ENCODE results near the gene COL17A1.

The COL17A1 gene

GRCh38 chr10:104028823-104029520, 56.7 kb downstream of the COL17A1 start:
- H3K27ac ChIP-seq, result no peak overlapping the region
- no peak for TF ChIP-seq CTCF (conservative IDR thresholded peaks at IDR 0.05; ENCODE audit: low read depth)
- CTCF ChIA-PET, result interaction anchor here (0.5 to 1.5 kb wide), 6 partner anchors 23 to 141 kb away, joined by 3 to 9 read pairs (median 4); partner anchors contain the start of gene SFR1
- DNase-seq (ENCODE audit: low spot score), result no peak
- POLR2A ChIA-PET (ENCODE audit: low non-redundant PET), result no interaction called here

DNA sequence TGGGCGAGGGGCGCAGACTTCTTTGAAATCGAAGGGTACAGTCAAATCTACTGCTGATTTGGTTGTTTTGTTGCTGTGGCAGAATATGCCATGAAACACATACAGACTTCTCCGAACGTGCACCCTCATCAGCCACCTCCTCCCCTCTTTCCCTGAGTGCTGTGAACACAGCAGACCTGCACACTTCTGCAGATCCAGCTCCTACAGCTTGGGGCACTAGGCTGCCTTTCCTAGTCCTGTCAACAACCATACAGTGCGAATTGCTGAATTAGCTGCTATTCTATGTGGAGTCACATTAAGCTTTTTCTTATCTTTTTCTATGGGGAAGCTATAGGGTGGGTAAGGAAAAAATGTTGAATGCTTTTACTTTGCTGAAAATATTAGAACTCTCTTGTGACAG, 57.5 kb downstream of the COL17A1 start:
- peak; percentile 60 for DNase-seq (ENCODE audit: low spot score)
- ChIA-PET POLR2A (ENCODE audit: low non-redundant PET) (no interaction called here), CTCF (interaction anchor here (0.5 to 1.3 kb wide), 5 partner anchors 22 to 140 kb away, joined by 3 to 9 read pairs (median 5); partner anchors contain the start of gene SFR1)
- peak overlapping the region; percentile 43; the same call in 1 of the 2 replicates for H3K27ac ChIP-seq
- TF ChIP-seq CTCF (conservative IDR thresholded peaks at IDR 0.05; ENCODE audit: low read depth), result peak; percentile 42

DNA sequence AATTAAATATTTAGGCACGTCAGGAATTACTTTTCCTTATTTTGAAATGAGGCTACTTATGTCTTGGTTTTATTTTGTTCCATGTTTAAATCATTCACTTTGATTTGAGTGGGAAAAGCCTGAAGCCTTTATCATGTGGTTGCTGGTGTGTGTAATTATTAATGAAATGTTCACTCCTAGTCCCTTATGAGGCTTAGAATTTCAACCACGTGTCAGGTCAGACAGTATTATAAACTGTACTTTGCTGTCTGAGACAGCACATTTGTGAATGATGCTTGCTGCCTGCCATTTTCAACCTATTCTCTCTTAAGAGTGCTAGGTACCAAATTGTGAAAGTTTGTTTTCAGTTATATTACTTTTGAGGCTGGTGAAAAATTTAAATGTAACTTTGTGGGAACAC, 58.9 kb downstream of the COL17A1 start:
- ChIA-PET POLR2A (ENCODE audit: low non-redundant PET) (no interaction called here), CTCF (no interaction called here)
- no peak overlapping the region for H3K27ac ChIP-seq
- no peak for DNase-seq (ENCODE audit: low spot score)
- no peak for TF ChIP-seq CTCF (conservative IDR thresholded peaks at IDR 0.05; ENCODE audit: low read depth)

GRCh38 chr10:104025524-104025923, 60.2 kb downstream of the COL17A1 start:
- POLR2A ChIA-PET (ENCODE audit: low non-redundant PET), result no interaction called here
- TF ChIP-seq CTCF (conservative IDR thresholded peaks at IDR 0.05; ENCODE audit: low read depth), result no peak
- no peak overlapping the region for H3K27ac ChIP-seq
- no peak for DNase-seq (ENCODE audit: low spot score)
- CTCF ChIA-PET, result no interaction called here

GRCh38 chr10:104022026-104022425, 63.7 kb downstream of the COL17A1 start:
- TF ChIP-seq CTCF (conservative IDR thresholded peaks at IDR 0.05; ENCODE audit: low read depth), result no peak
- POLR2A ChIA-PET (ENCODE audit: low non-redundant PET), result no interaction called here
- CTCF ChIA-PET, result interaction anchor here (1.1 kb wide), 1 partner anchor 11 kb away, joined by 4 read pairs; no protein-coding TSS in a partner anchor
- H3K27ac ChIP-seq, result no peak overlapping the region
- no peak for DNase-seq (ENCODE audit: low spot score)

- DNase-seq (ENCODE audit: low spot score), result no peak
- TF ChIP-seq CTCF (conservative IDR thresholded peaks at IDR 0.05; ENCODE audit: low read depth), result no peak
- no peak overlapping the region for H3K27ac ChIP-seq
- ChIA-PET CTCF (interaction anchor here (0.5 to 1.1 kb wide), 4 partner anchors 11 to 335 kb away, joined by 3 to 4 read pairs (median 4); no protein-coding TSS in a partner anchor), POLR2A (ENCODE audit: low non-redundant PET) (no interaction called here)
Observed at GRCh38 chr10:104021246-104021645, 64.4 kb downstream of the COL17A1 start.

Data from RWPE1 (cell line).